H1 (cell line): ENCODE data around the gene MYPOP. TPM values are rescaled to one million over a fixed set of nuclear protein-coding genes. Genes with fewer than 3 reads are reported as not detected.

Source experiments
- FOSL1 ChIP-seq: IDR thresholded peaks from 2 replicates; pipeline ENCODE4 v1.6.1; 2011; ENCODE audit warnings: mild to moderate bottlenecking, low read depth, low read length, moderate library complexity; ENCODE audit not compliant: insufficient read depth
- HDAC2 ChIP-seq, 2 experiments: fragments of 300-600 bp in 1 of 2; sonication (generic) in 1 of 2; IDR thresholded peaks; 2 replicates each; pipeline ENCODE4 v1.6.1; 2011 to 2012; ENCODE audit warnings: low read depth in 2 of 2, low read length in 2 of 2, mild to moderate bottlenecking in 2 of 2, moderate library complexity in 2 of 2, borderline replicate concordance in 1 of 2, inconsistent platforms in 1 of 2
- HDAC6 ChIP-seq: IDR thresholded peaks from one replicate; pipeline ENCODE4 v1.7.1; 2012; ENCODE audit warnings: low read depth, mild to moderate bottlenecking, inconsistent platforms, low read length, moderate library complexity
- RNF2 ChIP-seq: fragments of 200-900, 300-1000 bp; sonication (generic); IDR thresholded peaks from 2 replicates; pipeline ENCODE4 v1.7.1; 2016; ENCODE audit warnings: borderline replicate concordance, low read depth, mild to moderate bottlenecking, antibody characterized with exemption, low read length; ENCODE audit not compliant: poor library complexity, severe bottlenecking; ENCODE audit errors: missing control alignments
- SAP30 ChIP-seq: fragments of 300-600 bp; sonication (generic); IDR thresholded peaks from 2 replicates; pipeline ENCODE4 v1.7.1; 2012; ENCODE audit warnings: low read length, moderate library complexity, mild to moderate bottlenecking, inconsistent platforms; ENCODE audit not compliant: insufficient read depth, insufficient replicate concordance
- SP1 ChIP-seq: IDR thresholded peaks from 2 replicates; pipeline ENCODE4 v1.6.1; 2011; ENCODE audit warnings: low read depth, low read length
- TCF12 ChIP-seq: IDR thresholded peaks from 2 replicates; pipeline ENCODE4 v1.6.1; 2011; ENCODE audit warnings: low read depth, mild to moderate bottlenecking, low read length
- TEAD4 ChIP-seq: IDR thresholded peaks from 2 replicates; pipeline ENCODE4 v1.6.1; 2012; ENCODE audit warnings: low read depth, low read length, inconsistent platforms, mixed read lengths
- polyA plus RNA-seq, 7 experiments: library from polyadenylated mRNA; depleted of rRNA in 3 of 7; stranded (reverse) in 5 of 7; unstranded in 2 of 7; fragments of >200 nt in 5 of 7; fragments of 200-250 nt in 2 of 7; gene quantifications; 1 replicate in 5 of 7; 2 replicates in 1 of 7; 4 replicates in 1 of 7; pipeline versions ENCODE4 v1.2.1 to v1.2.3, GENCODE V29; 2011 to 2013; ENCODE audit warnings: missing spikeins in 2 of 7, mixed read lengths in 2 of 7
- total RNA-seq: library from RNA; stranded (reverse); fragmentation: NEBNext Ultra II Directional; extraction: Animal tissue kit (Norgen Biotek cat#: 25700); gene quantifications from 2 replicates; pipeline ENCODE4 v1.2.1, GENCODE V29; 2021
- TF ChIP-seq, protein P1 (sequence below), 3 experiments: IDR thresholded peaks; 1 replicate in 2 of 3; 2 replicates in 1 of 3; pipeline versions ENCODE4 v1.5.1 to v1.6.1; 2011; ENCODE audit warnings: low read length in 3 of 3, mild to moderate bottlenecking in 3 of 3, inconsistent platforms in 2 of 3, low read depth in 1 of 3, moderate library complexity in 1 of 3; ENCODE audit not compliant: insufficient read depth in 1 of 3; ENCODE audit errors: control extremely low read depth in 1 of 3

The MYPOP gene
- total and polyA plus RNA-seq, 2 of the 8 experiments (the other 6 are each of a cell fraction or from before 2014, with no cell fraction given): 3.2 to 11.1 TPM

DNA sequence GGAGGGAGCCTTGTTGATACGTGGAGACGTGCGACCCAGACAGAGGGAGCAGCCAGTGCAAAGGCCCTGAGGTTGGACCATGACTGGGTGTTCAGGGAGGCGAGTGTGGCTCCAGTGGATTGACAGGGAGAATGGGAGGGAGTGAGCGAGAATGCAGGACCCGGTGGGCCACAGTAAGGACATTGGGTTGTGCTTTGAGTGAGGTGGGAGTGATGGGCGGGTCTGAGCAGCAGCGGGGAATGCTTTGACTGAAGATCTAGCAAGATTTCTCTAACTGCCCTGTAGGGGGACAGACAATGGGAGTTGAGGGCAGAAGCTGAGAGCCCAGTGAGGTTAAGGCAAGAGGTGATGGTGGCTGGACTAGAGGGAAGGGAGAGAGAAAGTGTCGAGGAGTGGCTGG lies 19.9 kb upstream of the MYPOP start (continued):
- no peak for TF ChIP-seq RNF2
- no peak for TF ChIP-seq SAP30
- no peak for TF ChIP-seq TEAD4
- TF ChIP-seq TCF12: no peak
- no peak for TF ChIP-seq FOSL1
- no peak for TF ChIP-seq SP1
- TF ChIP-seq HDAC6: no peak
- TF ChIP-seq, protein P1, sequence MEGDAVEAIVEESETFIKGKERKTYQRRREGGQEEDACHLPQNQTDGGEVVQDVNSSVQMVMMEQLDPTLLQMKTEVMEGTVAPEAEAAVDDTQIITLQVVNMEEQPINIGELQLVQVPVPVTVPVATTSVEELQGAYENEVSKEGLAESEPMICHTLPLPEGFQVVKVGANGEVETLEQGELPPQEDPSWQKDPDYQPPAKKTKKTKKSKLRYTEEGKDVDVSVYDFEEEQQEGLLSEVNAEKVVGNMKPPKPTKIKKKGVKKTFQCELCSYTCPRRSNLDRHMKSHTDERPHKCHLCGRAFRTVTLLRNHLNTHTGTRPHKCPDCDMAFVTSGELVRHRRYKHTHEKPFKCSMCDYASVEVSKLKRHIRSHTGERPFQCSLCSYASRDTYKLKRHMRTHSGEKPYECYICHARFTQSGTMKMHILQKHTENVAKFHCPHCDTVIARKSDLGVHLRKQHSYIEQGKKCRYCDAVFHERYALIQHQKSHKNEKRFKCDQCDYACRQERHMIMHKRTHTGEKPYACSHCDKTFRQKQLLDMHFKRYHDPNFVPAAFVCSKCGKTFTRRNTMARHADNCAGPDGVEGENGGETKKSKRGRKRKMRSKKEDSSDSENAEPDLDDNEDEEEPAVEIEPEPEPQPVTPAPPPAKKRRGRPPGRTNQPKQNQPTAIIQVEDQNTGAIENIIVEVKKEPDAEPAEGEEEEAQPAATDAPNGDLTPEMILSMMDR (IDR thresholded peaks at IDR 0.05; ENCODE audit: control extremely low read depth in 1 of 3, insufficient read depth in 1 of 3, low read depth in 1 of 3, low read length in 3 of 3): peak; percentile 52 to 84 (median 54)
- TF ChIP-seq HDAC2 (IDR thresholded peaks at IDR 0.05; ENCODE audit: borderline replicate concordance in 1 of 2, low read depth in 2 of 2, low read length in 2 of 2): peak in 1 of 2 experiments; percentile 93; a peak in 1 of 4 replicates
